A549 treated with GW870086 at 1 μM for 4 hours (cell line): ENCODE data around the gene BBS9. TPM values are rescaled to one million over a fixed set of nuclear protein-coding genes. Genes with fewer than 3 reads are reported as not detected.

Source experiments
- total RNA-seq: library from RNA; stranded (reverse); fragments of 200-300 nt; extraction: Qiagen RNA extraction; gene quantifications from 5 replicates; pipeline ENCODE4 v1.2.3, GENCODE V29; 2022; ENCODE audit warnings: low read depth

BBS9 gene
- total RNA-seq, result 3.0 to 3.7 TPM (median 3.5 TPM) in 5 replicates

DNA sequence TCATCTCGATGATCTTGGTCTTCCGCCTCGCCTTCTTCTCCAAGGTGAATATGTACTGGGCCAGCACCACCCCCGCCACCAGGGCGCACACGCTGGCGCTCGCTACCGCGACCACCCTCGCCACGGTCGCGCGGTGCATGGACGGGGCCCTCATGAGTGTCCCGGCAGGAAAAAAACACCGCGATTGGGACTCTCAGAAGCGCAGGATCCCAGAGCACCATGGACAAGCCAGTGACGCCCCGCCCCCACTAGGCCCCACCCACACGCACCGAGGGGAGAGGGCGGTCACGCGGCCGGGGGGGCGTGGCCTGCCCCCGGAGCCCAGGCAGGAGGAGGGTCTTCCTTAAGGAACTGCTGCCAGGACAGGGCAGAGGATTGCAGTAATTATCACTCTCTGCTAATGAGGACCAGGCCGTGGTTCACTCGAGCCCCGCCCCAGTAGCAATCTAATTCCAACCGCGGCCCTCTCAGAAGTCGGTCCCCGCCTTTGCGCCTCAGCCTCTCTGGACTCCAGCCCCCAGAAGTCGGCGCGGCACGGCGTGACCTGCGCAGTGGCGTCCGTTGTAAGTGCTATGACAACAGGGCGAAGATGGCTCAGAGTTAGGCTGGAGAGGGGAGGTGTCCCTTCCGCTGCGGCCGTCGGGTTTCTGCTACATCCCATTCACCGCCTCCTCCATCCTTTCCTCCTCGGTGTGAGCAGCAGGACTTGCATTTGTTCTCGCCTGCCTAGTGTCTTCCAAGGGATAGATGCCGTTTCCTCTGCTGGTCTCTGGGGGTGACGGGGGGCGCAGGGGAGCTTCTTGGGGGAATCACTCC lies at the start of gene BBS9:
TSS of gene BBS9 (plus strand) at position 575 of the 816 bp plus-strand sequence. CDS start 16,689 bp downstream, outside the sequence.

DNA sequence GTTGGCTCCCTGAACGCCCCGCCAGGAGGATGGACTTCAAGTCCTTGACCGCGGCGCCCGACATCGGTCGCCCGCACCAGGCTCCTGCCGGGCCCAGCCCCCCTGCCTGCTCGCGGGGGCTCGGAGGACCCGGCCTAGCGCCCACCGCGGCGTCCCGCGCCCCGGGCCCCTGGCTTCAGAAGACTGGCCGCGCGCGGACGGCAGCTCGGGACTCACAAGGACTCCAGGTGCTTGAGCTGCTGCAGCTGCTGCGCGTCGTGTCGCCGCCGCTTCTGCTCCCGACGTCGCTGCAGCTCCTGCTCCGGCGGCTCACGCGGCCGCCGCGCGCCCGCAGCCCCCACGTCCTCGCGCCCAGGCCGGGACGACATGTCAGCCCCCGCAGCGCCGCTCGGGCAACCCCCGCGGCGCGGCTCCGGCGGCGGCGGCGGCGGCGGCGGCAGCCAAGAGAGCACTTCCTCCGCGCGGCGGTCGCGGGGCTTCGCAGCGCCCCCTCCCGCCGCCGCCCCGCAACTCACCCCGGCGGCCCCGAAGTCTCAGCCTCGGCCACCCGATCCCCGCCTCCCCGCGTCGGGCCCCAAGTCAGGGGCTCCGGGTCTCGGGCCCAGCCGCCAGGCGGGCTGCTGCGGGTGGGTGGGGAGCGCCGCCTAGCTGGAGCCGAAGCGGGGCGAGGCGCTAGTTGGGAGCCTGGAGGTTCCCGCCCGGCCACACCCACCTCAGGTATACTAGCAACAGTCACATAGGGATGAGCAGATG lies 20.2 kb upstream of the BBS9 start, which contains the start of gene RP9:
TSS of gene RP9 (minus strand) at position 400 of the 753 bp plus-strand sequence. CDS start at position 368, 32 bp downstream.

Other genes with a start within 250 kb of the BBS9 start
- gene KBTBD2, start 237.8 kb upstream of the BBS9 start, total RNA-seq, result 23.4 to 27.3 TPM (median 26.3 TPM) in 5 replicates
- gene FKBP9, start 172.1 kb upstream of the BBS9 start, total RNA-seq, result 71.5 to 117 TPM (median 90.5 TPM) in 5 replicates
- gene NT5C3A, start 66.8 kb upstream of the BBS9 start, total RNA-seq, result 33.3 to 39.8 TPM (median 37.8 TPM) in 5 replicates
- 29.8 to 35.3 TPM (median 32.8 TPM) in 5 replicates for gene RP9, start 20.2 kb upstream of the BBS9 start, total RNA-seq